Lower lobe of right lung (tissue), 2 donors: ENCODE data around the gene OR5K4. TPM values are rescaled to one million over a fixed set of nuclear protein-coding genes. Genes with fewer than 3 reads are reported as not detected.

Experiments
- ATAC-seq, 2 donors: fragments of 200-7000 bp; cut with Tn5 transposase; one replicate each; pipeline ENCODE4 v1.9.1; 2020 to 2022; ENCODE audit warnings: mild to moderate bottlenecking in 2 of 2, moderate library complexity in 2 of 2
- DNase-seq: peaks from one replicate; pipeline ENCODE4 v3.0.0-alpha.2; 2020
- H3K27ac ChIP-seq: fragments of 200-600 bp; one replicate; pipeline ENCODE4 v1.8.0; 2022
- H3K27me3 ChIP-seq: fragments of 200-600 bp; one replicate; pipeline ENCODE4 v1.8.0; 2022; ENCODE audit warnings: low read depth
- H3K36me3 ChIP-seq: fragments of 200-600 bp; one replicate; pipeline ENCODE4 v1.8.0; 2022; ENCODE audit warnings: mild to moderate bottlenecking
- H3K4me1 ChIP-seq: fragments of 200-600 bp; one replicate; pipeline ENCODE4 v1.8.0; 2022
- H3K4me3 ChIP-seq: fragments of 200-600 bp; one replicate; pipeline ENCODE4 v1.8.0; 2022; ENCODE audit warnings: mild to moderate bottlenecking
- H3K9me3 ChIP-seq: fragments of 200-600 bp; one replicate; pipeline ENCODE4 v1.8.0; 2022
- intact Hi-C: fragments of 100-400 bp; cut with DNase I; formaldehyde crosslinking; loops from one replicate; pipeline ENCODE4 v1.11.0; 2022
- total RNA-seq: library from RNA; stranded (reverse); fragmentation: NEBNext Ultra II Directional; extraction: Animal tissue kit (Norgen Biotek cat#: 25700); gene quantifications from one replicate; pipeline ENCODE4 v1.2.1, GENCODE V29; 2021
- TF ChIP-seq, protein P1 (sequence below): fragments of 200-600 bp; IDR thresholded peaks from one replicate; pipeline ENCODE4 v1.8.0; 2022; ENCODE audit warnings: antibody characterized with exemption, mild to moderate bottlenecking
- donor health status: DM: no; HTN: yes; CAD: no; lungs with severe emphysema.

Gene OR5K4
- total RNA-seq, 1 donor from 2014 or later = not detected

DNA sequence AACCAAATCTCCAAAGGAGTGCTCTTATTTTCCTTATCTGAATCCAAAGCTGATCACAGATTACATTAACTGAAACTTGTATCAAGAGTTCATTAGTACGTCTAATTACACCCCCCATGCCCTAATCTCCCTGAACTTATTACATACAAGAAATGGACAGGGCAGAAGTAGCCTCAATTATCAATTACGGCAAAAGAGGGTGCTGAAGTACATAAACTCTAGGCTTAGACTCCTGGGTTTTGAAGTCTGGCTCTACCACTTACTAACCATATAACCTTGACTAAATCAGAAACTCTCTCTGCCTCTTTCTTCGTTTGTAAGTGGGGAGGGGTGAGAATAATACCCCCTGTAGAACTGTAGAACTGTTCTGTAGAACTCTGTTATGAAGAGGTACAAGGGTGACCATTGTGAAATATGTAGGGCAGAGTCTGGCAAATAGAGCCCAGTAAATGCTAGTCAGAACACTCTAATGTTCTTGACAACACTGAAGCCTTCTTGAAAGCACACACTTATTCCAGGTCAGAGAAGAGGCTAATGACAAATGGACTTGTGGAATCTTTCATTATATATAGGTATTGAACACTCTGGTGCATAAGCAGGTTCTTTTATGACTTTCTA lies 19.6 kb upstream of the OR5K4 start:
- no peaks in the 10 kb centered on the region for H3K27me3 ChIP-seq
- H3K4me3 ChIP-seq = no peak overlapping the region
- no peaks in the 10 kb centered on the region for H3K4me1 ChIP-seq
- DNase-seq (no peak), ATAC-seq (no peak)
- no peaks in the 10 kb centered on the region for H3K9me3 ChIP-seq
- intact Hi-C loops = no loop called here
- TF ChIP-seq, protein P1, sequence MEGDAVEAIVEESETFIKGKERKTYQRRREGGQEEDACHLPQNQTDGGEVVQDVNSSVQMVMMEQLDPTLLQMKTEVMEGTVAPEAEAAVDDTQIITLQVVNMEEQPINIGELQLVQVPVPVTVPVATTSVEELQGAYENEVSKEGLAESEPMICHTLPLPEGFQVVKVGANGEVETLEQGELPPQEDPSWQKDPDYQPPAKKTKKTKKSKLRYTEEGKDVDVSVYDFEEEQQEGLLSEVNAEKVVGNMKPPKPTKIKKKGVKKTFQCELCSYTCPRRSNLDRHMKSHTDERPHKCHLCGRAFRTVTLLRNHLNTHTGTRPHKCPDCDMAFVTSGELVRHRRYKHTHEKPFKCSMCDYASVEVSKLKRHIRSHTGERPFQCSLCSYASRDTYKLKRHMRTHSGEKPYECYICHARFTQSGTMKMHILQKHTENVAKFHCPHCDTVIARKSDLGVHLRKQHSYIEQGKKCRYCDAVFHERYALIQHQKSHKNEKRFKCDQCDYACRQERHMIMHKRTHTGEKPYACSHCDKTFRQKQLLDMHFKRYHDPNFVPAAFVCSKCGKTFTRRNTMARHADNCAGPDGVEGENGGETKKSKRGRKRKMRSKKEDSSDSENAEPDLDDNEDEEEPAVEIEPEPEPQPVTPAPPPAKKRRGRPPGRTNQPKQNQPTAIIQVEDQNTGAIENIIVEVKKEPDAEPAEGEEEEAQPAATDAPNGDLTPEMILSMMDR = peak; percentile 7
- no peaks in the 10 kb centered on the region for H3K36me3 ChIP-seq
- H3K27ac ChIP-seq = no peak overlapping the region

DNA sequence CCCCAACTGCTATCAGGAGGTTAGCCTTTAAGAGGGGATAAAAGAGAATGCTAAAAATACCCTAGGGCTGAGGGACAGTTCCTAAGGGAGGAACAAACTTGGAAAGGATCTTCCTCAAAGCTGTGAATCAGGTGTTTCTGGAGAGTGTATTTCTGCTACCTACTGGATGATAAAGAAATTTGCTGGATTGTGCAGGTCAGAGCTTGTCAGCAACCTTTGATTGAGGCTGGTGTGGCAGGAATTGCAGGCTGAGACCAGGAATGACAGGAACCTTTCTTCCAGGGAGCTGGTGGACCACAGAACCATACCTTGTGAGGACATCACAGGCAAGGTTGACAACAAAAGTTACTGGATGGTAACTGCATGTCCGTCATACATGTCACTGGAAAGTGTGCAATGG lies 14.6 kb upstream of the OR5K4 start:
- ATAC-seq (no peak), DNase-seq (no peak)
- Histone ChIP-seq H3K27me3 (no peaks in the 10 kb centered on the region), H3K4me1 (no peaks in the 10 kb centered on the region), H3K4me3 (no peak overlapping the region), H3K36me3 (no peaks in the 10 kb centered on the region), H3K27ac (no peak overlapping the region), H3K9me3 (no peaks in the 10 kb centered on the region)
- intact Hi-C loops = no loop called here
- TF ChIP-seq, protein P1 = no peak

DNA sequence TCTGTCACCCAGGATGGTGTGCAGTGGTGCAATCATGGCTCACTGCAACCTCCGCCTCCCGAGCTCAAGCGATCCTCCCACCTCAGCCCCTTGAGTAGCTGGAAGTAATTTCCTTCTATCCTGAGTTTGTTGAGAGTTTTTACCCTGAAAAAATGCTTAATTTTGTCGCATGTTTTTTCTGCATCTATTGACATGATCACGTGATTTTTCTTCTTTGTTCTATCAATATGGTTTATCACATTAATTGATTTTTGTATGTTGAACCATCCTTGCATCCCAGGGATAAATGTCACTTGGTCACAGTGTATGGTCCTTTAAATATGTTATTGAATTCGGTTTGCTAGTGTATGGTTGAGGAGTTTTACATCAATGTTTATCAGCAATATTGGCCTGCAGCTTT lies 11.9 kb upstream of the OR5K4 start:
- Histone ChIP-seq H3K36me3 (no peaks in the 10 kb centered on the region), H3K9me3 (no peaks in the 10 kb centered on the region), H3K27ac (no peak overlapping the region), H3K4me3 (no peak overlapping the region), H3K4me1 (no peaks in the 10 kb centered on the region), H3K27me3 (no peaks in the 10 kb centered on the region)
- DNase-seq (no peak), ATAC-seq (no peak)
- TF ChIP-seq, protein P1 = no peak
- intact Hi-C loops = no loop called here

DNA sequence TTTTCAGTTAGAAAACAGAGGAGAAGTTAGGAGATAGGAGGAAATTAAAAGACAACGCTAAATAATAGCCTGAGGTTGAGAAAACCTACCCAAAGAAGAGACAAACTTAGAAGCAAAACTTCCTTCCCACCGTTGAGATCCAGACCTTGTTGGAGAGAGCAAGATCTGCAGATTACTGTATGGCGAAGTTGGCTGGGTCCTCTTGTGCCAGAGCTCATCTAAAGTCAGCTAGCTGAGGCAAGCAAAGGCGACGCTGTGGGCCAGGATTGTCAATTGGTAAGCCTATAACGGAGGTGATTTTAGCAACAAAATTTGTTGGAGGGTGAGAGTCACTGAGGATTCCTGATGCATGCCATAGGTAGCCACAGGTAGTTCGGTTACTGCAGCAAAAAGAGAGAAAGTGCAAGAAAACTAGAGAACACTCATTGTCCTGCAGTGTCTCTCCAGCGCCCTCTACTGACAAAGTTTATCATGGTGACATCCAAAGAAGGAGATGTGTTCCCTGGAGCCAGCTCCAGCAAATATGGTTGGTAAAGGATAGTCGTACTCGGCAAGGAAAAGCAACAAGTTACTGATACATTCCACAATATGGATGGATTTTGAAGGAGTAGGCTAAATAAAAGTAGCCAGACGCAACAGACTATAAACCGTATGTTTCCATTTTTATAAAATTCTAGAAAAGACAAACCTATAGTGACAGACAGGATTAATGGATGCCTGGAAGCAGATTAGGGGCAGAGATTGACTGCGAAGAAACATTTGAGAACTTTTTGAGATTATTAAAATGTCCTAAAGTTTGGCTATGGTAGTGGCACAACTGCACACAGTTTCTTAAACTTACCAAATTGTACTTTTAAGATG lies 9.8 kb upstream of the OR5K4 start:
- DNase-seq (no peak), ATAC-seq (peak; percentile 45 to 48)
- Histone ChIP-seq H3K27ac (no peak overlapping the region), H3K4me3 (no peak overlapping the region), H3K36me3 (no peaks in the 10 kb centered on the region), H3K27me3 (no peaks in the 10 kb centered on the region), H3K4me1 (no peaks in the 10 kb centered on the region), H3K9me3 (no peaks in the 10 kb centered on the region)
- TF ChIP-seq, protein P1 = peak; percentile 50
- intact Hi-C loops = no loop called here

DNA sequence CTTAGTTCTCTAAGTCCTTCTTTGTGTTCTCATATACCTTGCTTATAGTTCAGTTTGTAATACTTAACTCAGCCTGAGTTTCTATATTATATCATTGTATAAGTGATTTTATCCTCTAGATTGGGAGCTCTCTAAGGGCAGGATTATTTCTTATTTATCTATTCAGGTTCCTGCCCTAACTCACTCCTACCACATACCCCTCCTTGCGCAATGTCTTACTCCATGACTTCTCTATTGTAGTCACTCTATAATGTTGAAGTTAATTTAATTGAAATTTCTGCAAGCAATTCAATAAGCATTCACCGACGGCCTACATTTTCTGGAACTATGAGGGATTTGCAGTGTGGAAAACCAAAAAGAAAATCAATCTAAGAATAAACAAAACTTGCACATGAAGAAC lies 3.6 kb upstream of the OR5K4 start:
- intact Hi-C loops = no loop called here
- H3K27ac ChIP-seq = no peak overlapping the region

More for the DNA sequence above, 3.6 kb upstream of the OR5K4 start:
- no peak for DNase-seq
- Histone ChIP-seq H3K36me3 (no peaks in the 10 kb centered on the region), H3K4me1 (no peaks in the 10 kb centered on the region), H3K27me3 (no peaks in the 10 kb centered on the region), H3K4me3 (no peak overlapping the region), H3K9me3 (no peaks in the 10 kb centered on the region)
- no peak for ATAC-seq
- TF ChIP-seq, protein P1 = no peak
